H9 (cell line): Measurements from ENCODE around the gene SYTL5. TPM values are rescaled to one million over a fixed set of nuclear protein-coding genes. Genes with fewer than 3 reads are reported as not detected.

Experiments used
- DNase-seq: peaks from one replicate; pipeline ENCODE4 v3.0.0-alpha.2; 2017
- H2AFZ ChIP-seq: one replicate; pipeline ENCODE4 v1.6.1; 2013; ENCODE audit warnings: mild to moderate bottlenecking, low read length, control low read depth, moderate library complexity
- H2AK5ac ChIP-seq: 2 replicates; pipeline ENCODE4 v1.6.1; 2013; ENCODE audit warnings: low read length, control low read depth, mixed read lengths; ENCODE audit not compliant: insufficient read length
- H2BK120ac ChIP-seq: one replicate; pipeline ENCODE4 v1.6.1; 2013; ENCODE audit warnings: low read depth, mild to moderate bottlenecking, low read length, control low read depth, inconsistent platforms; ENCODE audit not compliant: poor library complexity, severe bottlenecking
- H2BK12ac ChIP-seq: 2 replicates; pipeline ENCODE4 v1.6.1; 2013; ENCODE audit warnings: low read length, control low read depth, mixed read lengths, low read depth; ENCODE audit not compliant: insufficient read length
- H2BK15ac ChIP-seq: 2 replicates; pipeline ENCODE4 v1.6.1; 2013; ENCODE audit warnings: low read depth, low read length, control low read depth
- H2BK20ac ChIP-seq: one replicate; pipeline ENCODE4 v1.6.1; 2013; ENCODE audit warnings: low read depth, mild to moderate bottlenecking, low read length, control low read depth, inconsistent platforms; ENCODE audit not compliant: poor library complexity, severe bottlenecking
- H2BK5ac ChIP-seq: 2 replicates; pipeline ENCODE4 v1.6.1; 2013; ENCODE audit warnings: low read length, control low read depth, mixed read lengths; ENCODE audit not compliant: insufficient read length
- H3K14ac ChIP-seq: 2 replicates; pipeline ENCODE4 v1.6.1; 2013; ENCODE audit warnings: low read length, control low read depth; ENCODE audit not compliant: insufficient read depth
- H3K18ac ChIP-seq: 2 replicates; pipeline ENCODE4 v1.6.1; 2013; ENCODE audit warnings: low read depth, mild to moderate bottlenecking, mixed read lengths, low read length, control low read depth; ENCODE audit not compliant: insufficient read length
- H3K23ac ChIP-seq: 2 replicates; pipeline ENCODE4 v1.6.1; 2013; ENCODE audit warnings: low read length, control low read depth, mixed read lengths, low read depth; ENCODE audit not compliant: insufficient read length
- H3K23me2 ChIP-seq: 2 replicates; pipeline ENCODE4 v1.6.1; 2013; ENCODE audit warnings: low read depth, mild to moderate bottlenecking, mixed read lengths, low read length, control low read depth; ENCODE audit not compliant: insufficient read length, poor library complexity, severe bottlenecking
- H3K27ac ChIP-seq: 2 replicates; pipeline ENCODE4 v1.5.1; 2013; ENCODE audit warnings: low read length, control low read depth, mixed read lengths, low read depth; ENCODE audit not compliant: insufficient read length
- H3K27me3 ChIP-seq: 2 replicates; pipeline ENCODE4 v1.6.1; 2013; ENCODE audit warnings: low read length, control low read depth, inconsistent platforms; ENCODE audit not compliant: insufficient read depth
- H3K4ac ChIP-seq: 2 replicates; pipeline ENCODE4 v1.6.1; 2013; ENCODE audit warnings: low read depth, mild to moderate bottlenecking, control low read depth, inconsistent platforms, low read length, moderate library complexity
- H3K4me1 ChIP-seq: 2 replicates; pipeline ENCODE4 v1.6.1; 2013; ENCODE audit warnings: low read length, control low read depth, inconsistent platforms; ENCODE audit not compliant: insufficient read depth
- H3K4me2 ChIP-seq: 2 replicates; pipeline ENCODE4 v1.6.1; 2013; ENCODE audit warnings: low read length, control low read depth, mixed read lengths; ENCODE audit not compliant: insufficient read length, insufficient read depth
- H3K56ac ChIP-seq: 2 replicates; pipeline ENCODE4 v1.6.1; 2013; ENCODE audit warnings: low read depth, mild to moderate bottlenecking, mixed read lengths, low read length, control low read depth; ENCODE audit not compliant: insufficient read length
- H3K79me1 ChIP-seq: 2 replicates; pipeline ENCODE4 v1.6.1; 2013; ENCODE audit warnings: low read depth, mild to moderate bottlenecking, moderate library complexity, low read length, control low read depth, inconsistent platforms; ENCODE audit not compliant: insufficient read depth, poor library complexity, severe bottlenecking
- H3K79me2 ChIP-seq: 2 replicates; pipeline ENCODE4 v1.6.1; 2013; ENCODE audit warnings: low read length, control low read depth, inconsistent platforms; ENCODE audit not compliant: insufficient read depth
- H3K9ac ChIP-seq: 2 replicates; pipeline ENCODE4 v1.6.1; 2013; ENCODE audit warnings: low read length, control low read depth, mixed read lengths; ENCODE audit not compliant: insufficient read length; ENCODE audit errors: extremely low read depth
- H3K9me3 ChIP-seq: one replicate; pipeline ENCODE4 v1.6.1; 2013; ENCODE audit warnings: low read depth, low read length, inconsistent platforms; ENCODE audit not compliant: control insufficient read depth
- H3T11ph ChIP-seq: one replicate; pipeline ENCODE4 v1.6.1; 2013; ENCODE audit warnings: mild to moderate bottlenecking, low read length, control low read depth, inconsistent platforms
- H4K20me1 ChIP-seq: one replicate; pipeline ENCODE4 v1.6.1; 2013; ENCODE audit not compliant: control insufficient read depth, insufficient read length, insufficient read depth
- H4K5ac ChIP-seq: 2 replicates; pipeline ENCODE4 v1.6.1; 2013; ENCODE audit warnings: low read depth, mild to moderate bottlenecking, mixed read lengths, low read length, control low read depth; ENCODE audit not compliant: insufficient read length
- H4K8ac ChIP-seq: replicated peaks from 2 replicates; pipeline ENCODE4 v1.6.1; 2013; ENCODE audit warnings: low read length, control low read depth, mixed read lengths, low read depth; ENCODE audit not compliant: insufficient read length
- H4K91ac ChIP-seq: 2 replicates; pipeline ENCODE4 v1.6.1; 2013; ENCODE audit warnings: low read depth, mild to moderate bottlenecking, moderate library complexity, mixed read lengths, low read length, control low read depth; ENCODE audit not compliant: insufficient read length
- H3K27ac Mint-ChIP-seq, 3 experiments: 2 replicates in 2 of 3; 3 replicates in 1 of 3; pipeline ENCODE4 v1.8.0; 2020 to 2021; ENCODE audit warnings: mixed read lengths in 3 of 3, mild to moderate bottlenecking in 1 of 3, moderate library complexity in 1 of 3
- H3K27me3 Mint-ChIP-seq: 2 replicates; pipeline ENCODE4 v1.8.0; 2021; ENCODE audit warnings: low read depth, mild to moderate bottlenecking, moderate library complexity, mixed read lengths
- H3K36me3 Mint-ChIP-seq, 3 experiments: 2 replicates in 2 of 3; 3 replicates in 1 of 3; pipeline ENCODE4 v1.8.0; 2020 to 2021; ENCODE audit warnings: low read depth in 3 of 3, mixed read lengths in 3 of 3; ENCODE audit not compliant: insufficient read depth in 1 of 3
- H3K4me1 Mint-ChIP-seq, 2 experiments: 2 replicates each; pipeline ENCODE4 v1.8.0; 2020; ENCODE audit warnings: mixed read lengths in 2 of 2
- H3K4me3 Mint-ChIP-seq, 2 experiments: 2 replicates in 1 of 2; 3 replicates in 1 of 2; pipeline ENCODE4 v1.8.0; 2020 to 2021; ENCODE audit warnings: mild to moderate bottlenecking in 2 of 2, mixed read lengths in 2 of 2, moderate library complexity in 1 of 2
- H3K9me3 Mint-ChIP-seq, 2 experiments: 2 replicates in 1 of 2; 3 replicates in 1 of 2; pipeline ENCODE4 v1.8.0; 2020; ENCODE audit warnings: mild to moderate bottlenecking in 2 of 2, mixed read lengths in 2 of 2, moderate library complexity in 1 of 2
- WGBS: extraction: QIAGEN DNeasy Blood & Tissue Kit; methylation state at CpG from one replicate; pipeline ENCODE4 v1.1.7; 2013; ENCODE audit warnings: missing lambda C conversion rate, low lambda C conversion rate, mixed read lengths; ENCODE audit not compliant: insufficient read length; ENCODE audit errors: extremely low coverage; 5-methylcytosine and 5-hydroxymethylcytosine counted together
- total RNA-seq: library from RNA; stranded (reverse); gene quantifications from 2 replicates; pipeline ENCODE4 v1.2.1, GENCODE V29; 2021
- TF ChIP-seq, protein P1 (sequence below): fragments of 200-600 bp; sonication (generic); conservative IDR thresholded peaks from 3 replicates; pipeline ENCODE4 v1.8.0; 2021; ENCODE audit warnings: antibody characterized with exemption, mild to moderate bottlenecking

SYTL5 gene
- total RNA-seq, 1 experiment from 2014 or later: 0.15 TPM

DNA sequence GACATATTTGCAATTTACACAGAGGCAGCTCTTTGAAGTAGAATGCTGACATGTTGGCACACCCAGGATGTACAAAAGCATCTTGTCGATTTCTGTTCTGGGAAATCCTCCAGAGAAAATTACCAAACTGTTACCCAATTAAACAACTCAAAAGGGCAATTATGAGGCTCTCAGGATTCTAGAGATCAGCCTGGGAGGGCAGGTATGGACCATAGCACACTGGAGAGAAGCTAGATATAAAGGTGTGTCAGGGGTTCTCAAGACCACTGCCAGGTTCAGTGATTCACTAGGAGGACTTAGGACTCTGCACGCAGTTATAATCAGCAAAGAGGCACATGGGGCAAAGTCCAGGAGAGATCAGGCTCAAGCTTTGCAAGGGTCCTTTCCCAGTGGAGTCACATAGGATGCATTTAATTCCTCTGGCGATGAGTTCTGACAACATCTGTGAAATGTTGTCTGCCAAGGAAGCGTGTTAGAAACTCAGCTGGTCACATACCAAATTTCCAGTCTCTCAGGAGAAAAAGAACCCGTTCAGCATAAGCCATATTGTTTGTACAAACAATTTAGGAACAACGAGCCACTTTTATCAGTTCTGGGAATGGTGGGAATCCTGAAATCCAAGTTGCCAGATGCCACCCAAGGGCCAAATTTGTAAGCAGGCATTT is 100.8 kb downstream of the SYTL5 start:
- no peak overlapping the region for H2AK5ac ChIP-seq
- no peak for DNase-seq
- H3K9ac ChIP-seq: no peak overlapping the region
- Mint-ChIP-seq H3K27ac (no peak overlapping the region), H3K4me3 (no peak overlapping the region), H3K27me3 (no peaks in the 10 kb centered on the region), H3K9me3 (peaks cover 65 to 69% of the 10 kb centered on the region in 2 experiments), H3K36me3 (peaks cover 0 to 3% (median 0%) of the 10 kb centered on the region in 3 experiments; a peak in 1 of 7 replicates), H3K4me1 (peaks cover 3% of the 10 kb centered on the region in 2 experiments; a peak in 2 of 4 replicates)
- H3K18ac ChIP-seq: no peak overlapping the region
- no peak overlapping the region for H3K27ac ChIP-seq
- no CpG with 5 or more reads among the region's 6 CpGs for WGBS
- H2BK20ac ChIP-seq: no peak overlapping the region
- no peak overlapping the region for H2BK5ac ChIP-seq
- no peak overlapping the region for H4K8ac ChIP-seq
- H3K23me2 ChIP-seq: no peaks in the 10 kb centered on the region
- no peaks in the 10 kb centered on the region for H3K79me2 ChIP-seq
- H4K5ac ChIP-seq: no peak overlapping the region
- no peak overlapping the region for H3K4me2 ChIP-seq
- H4K20me1 ChIP-seq: no peaks in the 10 kb centered on the region
- H3K56ac ChIP-seq: no peak overlapping the region
- H2BK15ac ChIP-seq: no peak overlapping the region
- H3K23ac ChIP-seq: no peak overlapping the region
- TF ChIP-seq, protein P1, sequence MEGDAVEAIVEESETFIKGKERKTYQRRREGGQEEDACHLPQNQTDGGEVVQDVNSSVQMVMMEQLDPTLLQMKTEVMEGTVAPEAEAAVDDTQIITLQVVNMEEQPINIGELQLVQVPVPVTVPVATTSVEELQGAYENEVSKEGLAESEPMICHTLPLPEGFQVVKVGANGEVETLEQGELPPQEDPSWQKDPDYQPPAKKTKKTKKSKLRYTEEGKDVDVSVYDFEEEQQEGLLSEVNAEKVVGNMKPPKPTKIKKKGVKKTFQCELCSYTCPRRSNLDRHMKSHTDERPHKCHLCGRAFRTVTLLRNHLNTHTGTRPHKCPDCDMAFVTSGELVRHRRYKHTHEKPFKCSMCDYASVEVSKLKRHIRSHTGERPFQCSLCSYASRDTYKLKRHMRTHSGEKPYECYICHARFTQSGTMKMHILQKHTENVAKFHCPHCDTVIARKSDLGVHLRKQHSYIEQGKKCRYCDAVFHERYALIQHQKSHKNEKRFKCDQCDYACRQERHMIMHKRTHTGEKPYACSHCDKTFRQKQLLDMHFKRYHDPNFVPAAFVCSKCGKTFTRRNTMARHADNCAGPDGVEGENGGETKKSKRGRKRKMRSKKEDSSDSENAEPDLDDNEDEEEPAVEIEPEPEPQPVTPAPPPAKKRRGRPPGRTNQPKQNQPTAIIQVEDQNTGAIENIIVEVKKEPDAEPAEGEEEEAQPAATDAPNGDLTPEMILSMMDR: no peak
- H3K79me1 ChIP-seq: no peaks in the 10 kb centered on the region
- H3K14ac ChIP-seq: no peak overlapping the region
- no peaks in the 10 kb centered on the region for H3K4me1 ChIP-seq
- H2AFZ ChIP-seq: no peak overlapping the region
- no peak overlapping the region for H4K91ac ChIP-seq
- no peak overlapping the region for H2BK12ac ChIP-seq
- no peaks in the 10 kb centered on the region for H3K27me3 ChIP-seq
- no peak overlapping the region for H2BK120ac ChIP-seq
- H3T11ph ChIP-seq: no peak overlapping the region
- H3K4ac ChIP-seq: no peak overlapping the region
- H3K9me3 ChIP-seq: no peaks in the 10 kb centered on the region
